OCI-LY1 (cell line): ENCODE data around the gene ABCA13.

Experiments
- H2AFZ ChIP-seq: fragments of 200-600 bp; sonication (generic), shearing (Covaris generic); 2 replicates; pipeline ENCODE4 v1.6.0; 2014; ENCODE audit warnings: antibody characterized with exemption, mild to moderate bottlenecking, low read length
- H3F3A ChIP-seq: fragments of 200-600 bp; sonication (generic), shearing (Covaris generic); 2 replicates; pipeline ENCODE4 v1.6.0; 2014; ENCODE audit warnings: mild to moderate bottlenecking, antibody characterized with exemption, low read length, moderate library complexity; ENCODE audit not compliant: insufficient read depth
- H3K27ac ChIP-seq: fragments of 200-600 bp; sonication (generic); 2 replicates; pipeline ENCODE4 v1.5.1; 2014; ENCODE audit warnings: low read length, mixed run types, mild to moderate bottlenecking, low read depth; ENCODE audit not compliant: poor library complexity, severe bottlenecking
- H3K27me3 ChIP-seq: fragments of 200-600 bp; sonication (generic); 2 replicates; pipeline ENCODE4 v1.6.0; 2014; ENCODE audit warnings: antibody characterized with exemption, mild to moderate bottlenecking, low read length, moderate library complexity; ENCODE audit not compliant: insufficient read depth
- H3K36me3 ChIP-seq: fragments of 200-600 bp; sonication (generic); 2 replicates; pipeline ENCODE4 v1.6.1; 2014; ENCODE audit warnings: mild to moderate bottlenecking, antibody characterized with exemption, low read length, moderate library complexity, mixed read lengths; ENCODE audit not compliant: insufficient read depth
- H3K4me1 ChIP-seq: fragments of 200-600 bp; sonication (generic); 2 replicates; pipeline ENCODE4 v1.5.1; 2014; ENCODE audit warnings: mild to moderate bottlenecking, low read length, moderate library complexity; ENCODE audit not compliant: insufficient read depth, severe bottlenecking
- H3K4me2 ChIP-seq: fragments of 200-600 bp; sonication (generic), shearing (Covaris generic); 2 replicates; pipeline ENCODE4 v1.6.1; 2014; ENCODE audit warnings: low read length
- H3K4me3 ChIP-seq: fragments of 200-600 bp; sonication (generic); 2 replicates; pipeline ENCODE4 v1.5.1; 2014; ENCODE audit warnings: low read length, low read depth, mild to moderate bottlenecking, mixed read lengths; ENCODE audit not compliant: poor library complexity, severe bottlenecking
- H3K79me2 ChIP-seq: fragments of 200-600 bp; shearing (Covaris generic); 2 replicates; pipeline ENCODE4 v1.6.1; 2016; ENCODE audit warnings: mixed run types, low read length, mixed read lengths; ENCODE audit not compliant: insufficient read depth
- H3K9ac ChIP-seq: fragments of 200-600 bp; sonication (generic), shearing (Covaris generic); 2 replicates; pipeline ENCODE4 v1.6.1; 2014; ENCODE audit warnings: mild to moderate bottlenecking, low read length, mixed read lengths
- H3K9me2 ChIP-seq: fragments of 200-600 bp; sonication (generic), shearing (Covaris generic); 2 replicates; pipeline ENCODE4 v1.6.1; 2014; ENCODE audit warnings: low read depth, mild to moderate bottlenecking, low read length, mixed read lengths
- H3K9me3 ChIP-seq: fragments of 200-600 bp; shearing (Covaris generic); 2 replicates; pipeline ENCODE4 v1.6.1; 2014; ENCODE audit warnings: low read length, mixed read lengths
- H4K20me1 ChIP-seq: fragments of 200-600 bp; sonication (generic), shearing (Covaris generic); 2 replicates; pipeline ENCODE4 v1.6.0; 2016; ENCODE audit warnings: mild to moderate bottlenecking, low read length; ENCODE audit not compliant: insufficient read depth
- EZH2 ChIP-seq: fragments of 200-600 bp; sonication (generic), shearing (Covaris generic); IDR thresholded peaks from 2 replicates; pipeline ENCODE4 v1.8.0; 2017; ENCODE audit warnings: borderline replicate concordance, mixed run types, mild to moderate bottlenecking, antibody characterized with exemption, low read length, moderate library complexity, mixed read lengths
- TF ChIP-seq, protein P1 (sequence below): fragments of 200-600 bp; sonication (generic), shearing (Covaris generic); IDR thresholded peaks from 2 replicates; pipeline ENCODE4 v1.5.1; 2017; ENCODE audit warnings: mild to moderate bottlenecking, antibody characterized with exemption, low read length, moderate library complexity, mixed read lengths

Gene ABCA13

DNA sequence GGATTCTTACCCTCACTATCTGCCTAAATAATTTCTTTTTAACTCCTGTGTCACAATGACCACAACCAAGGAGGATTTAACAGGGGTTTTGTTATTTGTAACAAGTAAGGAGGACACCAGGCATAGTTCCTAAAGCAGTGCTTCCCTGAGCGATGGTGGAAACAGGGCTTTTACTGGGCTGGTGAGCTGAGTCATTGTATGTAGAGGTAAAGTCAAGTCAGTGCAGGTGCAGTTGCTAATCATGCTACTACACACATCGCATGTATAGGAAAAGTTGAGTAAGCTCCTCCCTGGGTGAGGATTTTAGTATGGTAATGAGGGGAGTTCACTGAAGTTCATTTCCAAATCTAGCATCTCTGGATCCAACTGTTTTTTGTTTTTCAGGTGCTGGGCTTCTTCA lies 22.9 kb upstream of the ABCA13 start:
- Histone ChIP-seq H3K9me2 (no peaks in the 10 kb centered on the region), H3K36me3 (no peaks in the 10 kb centered on the region), H3K9ac (no peak overlapping the region), H3K27ac (no peak overlapping the region), H3F3A (no peaks in the 10 kb centered on the region), H3K4me1 (no peaks in the 10 kb centered on the region), H3K79me2 (no peaks in the 10 kb centered on the region), H3K4me3 (no peak overlapping the region), H4K20me1 (no peaks in the 10 kb centered on the region), H2AFZ (no peak overlapping the region), H3K27me3 (no peaks in the 10 kb centered on the region), H3K4me2 (no peak overlapping the region), H3K9me3 (no peaks in the 10 kb centered on the region)
- TF ChIP-seq EZH2 = no peak
- TF ChIP-seq, protein P1, sequence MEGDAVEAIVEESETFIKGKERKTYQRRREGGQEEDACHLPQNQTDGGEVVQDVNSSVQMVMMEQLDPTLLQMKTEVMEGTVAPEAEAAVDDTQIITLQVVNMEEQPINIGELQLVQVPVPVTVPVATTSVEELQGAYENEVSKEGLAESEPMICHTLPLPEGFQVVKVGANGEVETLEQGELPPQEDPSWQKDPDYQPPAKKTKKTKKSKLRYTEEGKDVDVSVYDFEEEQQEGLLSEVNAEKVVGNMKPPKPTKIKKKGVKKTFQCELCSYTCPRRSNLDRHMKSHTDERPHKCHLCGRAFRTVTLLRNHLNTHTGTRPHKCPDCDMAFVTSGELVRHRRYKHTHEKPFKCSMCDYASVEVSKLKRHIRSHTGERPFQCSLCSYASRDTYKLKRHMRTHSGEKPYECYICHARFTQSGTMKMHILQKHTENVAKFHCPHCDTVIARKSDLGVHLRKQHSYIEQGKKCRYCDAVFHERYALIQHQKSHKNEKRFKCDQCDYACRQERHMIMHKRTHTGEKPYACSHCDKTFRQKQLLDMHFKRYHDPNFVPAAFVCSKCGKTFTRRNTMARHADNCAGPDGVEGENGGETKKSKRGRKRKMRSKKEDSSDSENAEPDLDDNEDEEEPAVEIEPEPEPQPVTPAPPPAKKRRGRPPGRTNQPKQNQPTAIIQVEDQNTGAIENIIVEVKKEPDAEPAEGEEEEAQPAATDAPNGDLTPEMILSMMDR = no peak

DNA sequence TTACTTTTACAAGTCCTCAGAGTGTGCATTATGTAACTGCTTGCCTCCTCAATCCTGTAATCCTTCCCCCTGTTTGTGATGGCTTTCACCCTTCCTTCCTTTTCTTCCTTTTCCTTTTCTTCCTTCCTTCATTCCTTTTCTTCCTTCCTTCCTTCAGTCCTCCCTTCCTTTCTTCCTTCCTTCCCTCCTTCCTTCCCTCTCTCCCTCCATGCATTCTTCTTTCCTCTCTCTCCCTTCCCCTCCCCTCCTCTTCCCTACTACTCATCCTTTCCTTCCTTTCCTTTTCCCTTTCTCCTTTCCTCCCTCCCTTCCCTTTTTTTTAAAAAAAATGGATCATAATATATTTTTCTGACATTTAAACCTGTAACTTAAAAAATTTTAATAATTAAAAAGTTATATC lies 22.2 kb upstream of the ABCA13 start:
- Histone ChIP-seq H4K20me1 (no peaks in the 10 kb centered on the region), H3K4me2 (no peak overlapping the region), H3K9ac (no peak overlapping the region), H3K79me2 (no peaks in the 10 kb centered on the region), H3K9me2 (no peaks in the 10 kb centered on the region), H3K27ac (no peak overlapping the region), H3F3A (no peaks in the 10 kb centered on the region), H3K36me3 (no peaks in the 10 kb centered on the region), H3K27me3 (no peaks in the 10 kb centered on the region), H2AFZ (no peak overlapping the region), H3K4me3 (no peak overlapping the region), H3K4me1 (no peaks in the 10 kb centered on the region), H3K9me3 (no peaks in the 10 kb centered on the region)
- TF ChIP-seq, protein P1 = no peak

DNA sequence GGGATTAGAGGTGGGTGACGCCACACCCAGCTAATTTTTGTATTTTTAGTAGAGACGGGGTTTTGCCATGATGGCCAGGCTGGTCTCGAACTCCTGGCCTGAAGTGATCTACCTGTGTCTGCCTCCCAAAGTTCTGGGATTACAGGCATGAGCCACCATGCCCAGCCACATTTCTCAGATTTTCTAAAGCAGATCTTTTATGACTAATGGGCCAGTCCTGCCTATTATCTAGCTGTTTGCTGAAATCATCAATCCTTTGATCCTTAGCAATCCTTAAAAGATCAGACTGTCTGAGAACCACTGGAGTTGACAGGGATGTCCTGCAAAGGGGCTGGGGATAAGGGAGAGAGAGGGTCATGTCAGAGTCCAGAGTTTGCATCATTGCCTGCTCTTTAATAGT lies 21.2 kb upstream of the ABCA13 start:
- H3K4me3 ChIP-seq = no peak overlapping the region
- H3K36me3 ChIP-seq = no peaks in the 10 kb centered on the region
- no peaks in the 10 kb centered on the region for H3K9me2 ChIP-seq
- no peaks in the 10 kb centered on the region for H3K27me3 ChIP-seq
- no peak overlapping the region for H2AFZ ChIP-seq
- H3K9ac ChIP-seq = no peak overlapping the region
- H3K4me2 ChIP-seq = no peak overlapping the region
- no peaks in the 10 kb centered on the region for H3K9me3 ChIP-seq
- H3K27ac ChIP-seq = no peak overlapping the region
- no peak for TF ChIP-seq EZH2
- TF ChIP-seq, protein P1 = no peak
- no peaks in the 10 kb centered on the region for H3F3A ChIP-seq
- no peaks in the 10 kb centered on the region for H3K79me2 ChIP-seq
- no peaks in the 10 kb centered on the region for H4K20me1 ChIP-seq
- no peaks in the 10 kb centered on the region for H3K4me1 ChIP-seq
